HCT116 (cell line): ENCODE measurements around the gene MMD. TPM values are rescaled to one million over a fixed set of nuclear protein-coding genes. Genes with fewer than 3 reads are reported as not detected.

ENCODE experiments used
- ATAC-seq: fragments of 200-7000 bp; cut with Tn5 transposase; 2 replicates; pipeline ENCODE4 v1.9.1; 2020; ENCODE audit warnings: mild to moderate bottlenecking, moderate library complexity
- BruUV-seq: library from RNA; stranded (reverse); fragments of 400-500 nt; replicated peaks from 2 replicates; lab custom pipeline; 2021; lab: Mats Ljungman, UMichigan
- CTCF ChIA-PET: fragments of 300-600 bp; sonication (Branson Sonifier 250); formaldehyde crosslinking; loops from one replicate; lab custom pipeline; 2021; ENCODE audit warnings: antibody characterized with exemption; lab: Charles Lee
- POLR2A ChIA-PET: fragments of 300-600, 350-600 bp; sonication (Branson Sonifier 250); formaldehyde crosslinking; loops from one replicate; lab custom pipeline; 2021; ENCODE audit warnings: antibody characterized with exemption; lab: Charles Lee
- RAD21 ChIA-PET, 2 experiments: fragments of 300-600 bp; sonication (Branson Sonifier 250); formaldehyde crosslinking; loops; one replicate each; lab custom pipeline; 2023; ENCODE audit warnings: low total read pairs in 2 of 2; ENCODE audit not compliant: uncharacterized antibody in 2 of 2, unreplicated experiment in 2 of 2, low non-redundant PET in 1 of 2; lab: Charles Lee
- DNase-seq: peaks from one replicate; pipeline ENCODE4 v3.0.0-alpha.2; 2010; ENCODE audit warnings: low read depth, low spot score
- H2AFZ ChIP-seq: fragments of 200-600 bp; shearing (Covaris generic), sonication (generic); 2 replicates; pipeline ENCODE4 v1.6.1; 2017; ENCODE audit warnings: low read depth, mixed run types, mixed read lengths, antibody characterized with exemption, low read length; ENCODE audit not compliant: poor library complexity, severe bottlenecking
- H3K27ac ChIP-seq: 2 replicates; pipeline ENCODE4 v1.5.1; 2012; ENCODE audit warnings: low read depth, low read length
- H3K27me3 ChIP-seq: fragments of 200-600 bp; sonication (generic); 2 replicates; pipeline ENCODE4 v1.6.1; 2016; ENCODE audit warnings: mixed run types, low read length, mixed read lengths; ENCODE audit not compliant: insufficient read depth
- H3K36me3 ChIP-seq, 2 experiments: fragments of 200-500 bp in 1 of 2; fragments of 200-600 bp in 1 of 2; sonication (Bioruptor generic) in 1 of 2; sonication (generic) in 1 of 2; 2 replicates each; pipeline versions ENCODE4 v1.5.1 to v1.6.1; 2014 to 2016; ENCODE audit warnings: low read length in 2 of 2, inconsistent platforms in 1 of 2, mixed read lengths in 1 of 2, mixed run types in 1 of 2; ENCODE audit not compliant: insufficient read depth in 2 of 2, control insufficient read depth in 1 of 2
- H3K4me1 ChIP-seq, 2 experiments: fragments of 200-600 bp in 1 of 2; sonication (generic) in 1 of 2; 2 replicates each; pipeline versions ENCODE4 v1.5.1 to v1.6.1; 2012 to 2017; ENCODE audit warnings: low read length in 2 of 2, inconsistent platforms in 1 of 2, mild to moderate bottlenecking in 1 of 2, mixed read lengths in 1 of 2, mixed run types in 1 of 2, moderate library complexity in 1 of 2; ENCODE audit not compliant: insufficient read depth in 2 of 2, control insufficient read depth in 1 of 2
- H3K4me2 ChIP-seq: fragments of 200-600 bp; sonication (generic); 2 replicates; pipeline ENCODE4 v1.6.1; 2017; ENCODE audit warnings: mixed run types, low read length, mixed read lengths
- H3K4me3 ChIP-seq, 2 experiments: fragments of 200-600 bp in 1 of 2; sonication (generic) in 1 of 2; replicated peaks in 1 of 2; 2 replicates each; pipeline ENCODE4 v1.5.1; 2011 to 2016; ENCODE audit warnings: low read length in 2 of 2, control low read depth in 1 of 2, low read depth in 1 of 2, mild to moderate bottlenecking in 1 of 2, mixed read lengths in 1 of 2, mixed run types in 1 of 2
- H3K79me2 ChIP-seq: fragments of 200-600 bp; sonication (generic); 2 replicates; pipeline ENCODE4 v1.6.1; 2017; ENCODE audit warnings: mild to moderate bottlenecking, mixed run types, low read length, moderate library complexity, mixed read lengths; ENCODE audit not compliant: insufficient read depth
- H3K9ac ChIP-seq: fragments of 200-600 bp; sonication (generic); 2 replicates; pipeline ENCODE4 v1.6.1; 2016; ENCODE audit warnings: low read length, mixed read lengths
- H3K9me2 ChIP-seq: fragments of 200-600 bp; sonication (generic), shearing (Covaris generic); 2 replicates; pipeline ENCODE4 v1.6.1; 2017; ENCODE audit warnings: mixed run types, mild to moderate bottlenecking, moderate library complexity; ENCODE audit not compliant: insufficient read depth
- H3K9me3 ChIP-seq, 2 experiments: fragments of 200-500 bp in 1 of 2; fragments of 200-600 bp in 1 of 2; sonication (Bioruptor generic) in 1 of 2; sonication (generic) in 1 of 2; 2 replicates each; pipeline ENCODE4 v1.6.1; 2014 to 2017; ENCODE audit warnings: low read length in 2 of 2, mixed read lengths in 2 of 2, inconsistent platforms in 1 of 2, low read depth in 1 of 2, mild to moderate bottlenecking in 1 of 2, mixed run types in 1 of 2, moderate library complexity in 1 of 2; ENCODE audit not compliant: control insufficient read depth in 1 of 2, insufficient read depth in 1 of 2
- H4K20me1 ChIP-seq: fragments of 200-600 bp; sonication (generic), shearing (Covaris generic); 2 replicates; pipeline ENCODE4 v1.6.1; 2017; ENCODE audit warnings: mixed run types, mild to moderate bottlenecking, moderate library complexity; ENCODE audit not compliant: insufficient read depth
- EZH2 ChIP-seq: fragments of 200-600 bp; sonication (generic); IDR thresholded peaks from 2 replicates; pipeline ENCODE4 v1.6.1; 2017; ENCODE audit warnings: antibody characterized with exemption, mixed run types
- FOSL1 ChIP-seq: IDR thresholded peaks from 2 replicates; pipeline ENCODE4 v1.6.1; 2012; ENCODE audit warnings: low read depth
- POLR2A ChIP-seq: IDR thresholded peaks from 2 replicates; pipeline ENCODE4 v1.7.0; 2011; ENCODE audit warnings: borderline replicate concordance; ENCODE audit not compliant: insufficient read depth, insufficient read length; ENCODE audit errors: extremely low read depth
- REST ChIP-seq: IDR thresholded peaks from 2 replicates; pipeline ENCODE4 v1.6.1; 2012; ENCODE audit warnings: low read depth
- TCF7L2 ChIP-seq: IDR thresholded peaks from 2 replicates; pipeline ENCODE4 v1.7.0; 2011; ENCODE audit warnings: borderline replicate concordance, inconsistent platforms; ENCODE audit not compliant: insufficient read depth, insufficient read length; ENCODE audit errors: extremely low read depth
- intact Hi-C: fragments of 100-400 bp; cut with micrococcal nuclease; formaldehyde crosslinking; loops from 2 replicates; pipeline ENCODE4 v1.10.0; 2022
- total RNA-seq: library from RNA; stranded (reverse); gene quantifications from one replicate; pipeline ENCODE4 v1.2.1, GENCODE V29; 2021; ENCODE audit not compliant: unreplicated experiment

Gene MMD
- total RNA-seq, 1 experiment from 2014 or later: 21.3 TPM

DNA sequence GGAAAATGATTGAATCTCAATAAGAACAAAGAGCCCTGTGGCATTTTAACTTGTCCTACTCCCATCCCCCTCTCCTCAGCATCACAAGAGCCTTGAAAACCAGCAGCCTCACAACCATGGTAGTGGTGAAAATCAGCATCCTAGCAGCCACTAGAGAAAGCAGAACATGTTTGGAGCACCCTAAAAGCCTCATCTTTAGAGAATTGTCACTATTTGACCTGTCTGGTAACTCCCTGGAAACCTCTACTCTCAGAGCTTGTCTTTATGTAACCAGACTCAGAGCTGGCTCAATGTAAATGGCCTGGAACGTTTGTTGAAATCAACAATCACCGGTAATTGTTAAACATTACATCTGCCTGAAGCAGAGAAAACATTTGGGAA, 70.8 kb downstream of the MMD start:
- Histone ChIP-seq H3K9me3 (no peaks in the 10 kb centered on the region), H4K20me1 (no peaks in the 10 kb centered on the region), H3K4me3 (no peak overlapping the region), H2AFZ (no peak overlapping the region), H3K79me2 (no peaks in the 10 kb centered on the region), H3K4me1 (no peaks in the 10 kb centered on the region), H3K9me2 (no peaks in the 10 kb centered on the region), H3K9ac (no peak overlapping the region), H3K27me3 (no peaks in the 10 kb centered on the region), H3K4me2 (no peak overlapping the region), H3K27ac (no peak overlapping the region), H3K36me3 (no peaks in the 10 kb centered on the region)
- TF ChIP-seq TCF7L2 (no peak), REST (no peak), POLR2A (no peak), FOSL1 (no peak), EZH2 (no peak)
- intact Hi-C loops: loop anchor here (10.0 kb wide), 1 partner anchor 414 kb away; no protein-coding TSS in a partner anchor
- ATAC-seq (no peak), DNase-seq (no peak)
- ChIA-PET POLR2A (no interaction called here), RAD21 (no interaction called here), CTCF (no interaction called here)
- no TSS peak for BruUV-seq
